Endothelial cell (in vitro differentiated cells): ENCODE data around the gene AKIRIN2. TPM values are rescaled to one million over a fixed set of nuclear protein-coding genes. Genes with fewer than 3 reads are reported as not detected.

Source experiments
- DNase-seq: peaks from one replicate; pipeline ENCODE4 v3.0.0; 2021; ENCODE audit warnings: low spot score
- H3K27ac Mint-ChIP-seq: one replicate; pipeline ENCODE4 v1.8.0; 2021; ENCODE audit warnings: mixed read lengths, inconsistent platforms; ENCODE audit not compliant: unreplicated experiment
- H3K27me3 Mint-ChIP-seq: one replicate; pipeline ENCODE4 v1.8.0; 2021; ENCODE audit warnings: mild to moderate bottlenecking, moderate library complexity, mixed read lengths, inconsistent platforms; ENCODE audit not compliant: unreplicated experiment
- H3K36me3 Mint-ChIP-seq: one replicate; pipeline ENCODE4 v1.8.0; 2021; ENCODE audit warnings: mild to moderate bottlenecking, low read depth, mixed read lengths, inconsistent platforms; ENCODE audit not compliant: unreplicated experiment
- H3K4me1 Mint-ChIP-seq: one replicate; pipeline ENCODE4 v1.8.0; 2021; ENCODE audit warnings: mild to moderate bottlenecking, mixed read lengths, inconsistent platforms; ENCODE audit not compliant: unreplicated experiment
- H3K4me3 Mint-ChIP-seq: one replicate; pipeline ENCODE4 v1.8.0; 2021; ENCODE audit warnings: mild to moderate bottlenecking, mixed read lengths, inconsistent platforms; ENCODE audit not compliant: unreplicated experiment
- H3K9me3 Mint-ChIP-seq: one replicate; pipeline ENCODE4 v1.8.0; 2021; ENCODE audit warnings: mixed read lengths, inconsistent platforms; ENCODE audit not compliant: unreplicated experiment
- CTCF ChIP-seq: fragments of 200-600 bp; sonication (generic); IDR thresholded peaks from one replicate; pipeline ENCODE4 v1.5.0; 2021; ENCODE audit warnings: antibody characterized with exemption; ENCODE audit not compliant: unreplicated experiment
- total RNA-seq: library from RNA; stranded (reverse); fragmentation: NEBNext Ultra II Directional; extraction: Animal tissue kit (Norgen Biotek cat#: 25700); gene quantifications from one replicate; pipeline ENCODE4 v1.2.1, GENCODE V29; 2021; ENCODE audit not compliant: unreplicated experiment

The AKIRIN2 gene
- total RNA-seq, 1 donor from 2014 or later: 59.3 TPM

- Mint-ChIP-seq H3K27me3 (no peaks in the 10 kb centered on the region), H3K4me1 (no peaks in the 10 kb centered on the region), H3K9me3 (no peaks in the 10 kb centered on the region), H3K4me3 (no peak overlapping the region), H3K27ac (no peak overlapping the region), H3K36me3 (no peaks in the 10 kb centered on the region)
- no peak for DNase-seq
- TF ChIP-seq CTCF: no peak
Observed at GRCh38 chr6:87628424-87628823, 73.6 kb downstream of the AKIRIN2 start.

Other genes starting within 250 kb of the AKIRIN2 start
- gene SLC35A1, start 229.3 kb downstream of the AKIRIN2 start, total RNA-seq: 19.1 TPM
- 45.8 TPM for gene RARS2, start 112.2 kb downstream of the AKIRIN2 start, total RNA-seq
- 22.5 TPM for gene ORC3, start 112.1 kb downstream of the AKIRIN2 start, total RNA-seq